GM12891 (cell line): ENCODE data around the gene CRACR2B.

Experiments used
- POLR2A ChIP-seq: IDR thresholded peaks from 2 replicates; pipeline ENCODE4 v1.6.1; 2011; ENCODE audit warnings: low read depth, low read length, control low read depth
- POLR2AphosphoS5 ChIP-seq: IDR thresholded peaks from 2 replicates; pipeline ENCODE4 v1.6.1; 2011; ENCODE audit warnings: low read depth, low read length, control low read depth
- TAF1 ChIP-seq: IDR thresholded peaks from 2 replicates; pipeline ENCODE4 v1.6.1; 2011; ENCODE audit warnings: low read depth, low read length, control low read depth

DNA sequence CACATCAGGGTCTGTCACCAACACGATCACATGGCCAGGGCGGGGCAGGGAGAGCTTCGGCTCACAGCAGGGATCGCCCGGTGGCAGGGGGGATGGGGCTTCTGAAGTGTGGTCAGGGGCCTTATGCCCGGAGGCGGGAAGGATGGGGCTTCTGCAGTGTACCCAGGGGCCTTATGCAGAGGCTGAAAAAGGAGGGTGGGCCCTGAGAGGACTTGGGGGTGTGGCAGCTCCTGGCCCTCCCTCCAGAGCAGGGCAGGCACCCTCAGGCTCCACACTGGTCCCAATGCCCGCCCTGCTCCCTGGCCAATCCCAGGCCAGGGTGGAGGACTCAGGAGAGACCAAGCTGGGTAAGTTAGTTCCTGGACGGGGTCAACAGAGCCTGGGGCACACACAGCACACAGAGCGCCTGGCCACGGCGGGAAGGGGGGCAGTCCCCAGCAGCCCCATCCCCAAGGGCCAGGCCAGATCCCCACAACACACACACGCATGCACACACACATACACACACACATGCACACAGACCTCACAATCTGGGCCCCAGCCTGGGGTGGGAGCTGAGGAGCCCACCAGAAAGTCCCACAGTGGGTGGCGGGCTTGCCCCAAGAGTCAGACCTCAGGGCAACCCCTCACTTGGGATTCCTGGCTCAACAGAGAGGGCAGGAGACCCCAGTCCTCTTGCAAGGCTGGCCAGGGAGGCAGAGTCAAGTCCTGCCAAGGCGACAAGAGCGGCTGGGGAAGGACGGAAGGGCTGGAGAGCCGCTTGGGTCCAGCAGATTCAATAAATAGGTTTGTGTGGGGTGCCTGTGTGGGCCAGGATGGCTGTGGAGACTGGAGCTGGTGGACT, 36.8 kb upstream of the CRACR2B start:
- no peak for TF ChIP-seq POLR2A
- TF ChIP-seq TAF1 = no peak
- no peak for TF ChIP-seq POLR2AphosphoS5
